OCI-LY7 (cell line): ENCODE measurements around the gene RHEBL1. TPM values are rescaled to one million over a fixed set of nuclear protein-coding genes. Genes with fewer than 3 reads are reported as not detected.

Experiments
- BruUV-seq: library from RNA; stranded (reverse); fragments of 400-500 nt; replicated peaks from 2 replicates; lab custom pipeline; 2021; lab: Mats Ljungman, UMichigan
- CTCF ChIA-PET: fragments of 300-600 bp; sonication (Branson Sonifier 250); formaldehyde crosslinking; loops from one replicate; lab custom pipeline; 2022; ENCODE audit warnings: antibody characterized with exemption; ENCODE audit not compliant: unreplicated experiment; lab: Charles Lee
- POLR2A ChIA-PET: fragments of 300-600 bp; sonication (Branson Sonifier 250); formaldehyde crosslinking; loops from one replicate; lab custom pipeline; 2022; ENCODE audit warnings: antibody characterized with exemption; lab: Charles Lee
- DNase-seq: peaks from one replicate; pipeline ENCODE4 v3.0.0-alpha.2; 2015; ENCODE audit warnings: low spot score
- H2AFZ ChIP-seq: fragments of 200-600 bp; sonication (generic), shearing (Covaris generic); 2 replicates; pipeline ENCODE4 v1.6.1; 2014; ENCODE audit warnings: mild to moderate bottlenecking, antibody characterized with exemption, low read length, moderate library complexity
- H3K27ac ChIP-seq: fragments of 200-600 bp; sonication (generic); 2 replicates; pipeline ENCODE4 v1.5.1; 2014; ENCODE audit warnings: mixed run types, low read depth, mild to moderate bottlenecking, moderate library complexity, low read length, inconsistent platforms; ENCODE audit not compliant: poor library complexity, severe bottlenecking
- H3K36me3 ChIP-seq: fragments of 200-600 bp; sonication (generic); 2 replicates; pipeline ENCODE4 v1.6.1; 2014; ENCODE audit warnings: mild to moderate bottlenecking, antibody characterized with exemption, low read length, moderate library complexity, mixed read lengths; ENCODE audit not compliant: insufficient read depth
- H3K4me1 ChIP-seq: fragments of 200-600 bp; sonication (generic); 2 replicates; pipeline ENCODE4 v1.5.1; 2014; ENCODE audit warnings: mild to moderate bottlenecking, low read length; ENCODE audit not compliant: insufficient read depth, poor library complexity, severe bottlenecking
- H3K4me2 ChIP-seq: fragments of 200-600 bp; sonication (generic); 2 replicates; pipeline ENCODE4 v1.6.1; 2014; ENCODE audit warnings: mild to moderate bottlenecking, low read length
- H3K4me3 ChIP-seq: fragments of 200-600 bp; sonication (generic); 2 replicates; pipeline ENCODE4 v1.5.1; 2014; ENCODE audit warnings: mild to moderate bottlenecking, low read depth, low read length; ENCODE audit not compliant: poor library complexity, severe bottlenecking
- H3K79me2 ChIP-seq: fragments of 200-600 bp; sonication (generic); 2 replicates; pipeline ENCODE4 v1.6.1; 2016; ENCODE audit warnings: low read depth, mild to moderate bottlenecking, low read length, moderate library complexity, mixed read lengths; ENCODE audit not compliant: insufficient read depth
- H3K9me2 ChIP-seq: fragments of 200-600 bp; sonication (generic); 2 replicates; pipeline ENCODE4 v1.6.1; 2016; ENCODE audit warnings: mild to moderate bottlenecking, low read length, mixed read lengths; ENCODE audit not compliant: insufficient read depth
- H3K9me3 ChIP-seq: fragments of 200-600 bp; sonication (generic); 2 replicates; pipeline ENCODE4 v1.6.1; 2014; ENCODE audit warnings: mild to moderate bottlenecking, mixed run types, low read length, mixed read lengths
- H4K20me1 ChIP-seq: fragments of 200-600 bp; sonication (generic); 2 replicates; pipeline ENCODE4 v1.6.1; 2014; ENCODE audit warnings: mild to moderate bottlenecking, antibody characterized with exemption, low read length, moderate library complexity, mixed read lengths; ENCODE audit not compliant: insufficient read depth
- EZH2phosphoT487 ChIP-seq: fragments of 200-600 bp; sonication (generic); IDR thresholded peaks from 2 replicates; pipeline ENCODE4 v1.6.1; 2018; ENCODE audit warnings: low read depth, borderline replicate concordance, mild to moderate bottlenecking, mixed run types, antibody characterized with exemption, low read length, moderate library complexity, mixed read lengths
- intact Hi-C: fragments of 100-400 bp; cut with micrococcal nuclease; formaldehyde crosslinking; loops from one replicate; pipeline ENCODE4 v1.10.0; 2022; ENCODE audit not compliant: unreplicated experiment
- total RNA-seq, 2 experiments: library from RNA; depleted of rRNA in 1 of 2; stranded (reverse); fragments of >200 nt in 1 of 2; shearing (Covaris generic) in 1 of 2; gene quantifications; 2 replicates each; pipeline ENCODE4 v1.2.3, GENCODE V29; 2014 to 2022
- TF ChIP-seq, protein P1 (sequence below): fragments of 200-600 bp; sonication (generic); conservative IDR thresholded peaks from 2 replicates; pipeline ENCODE4 v1.5.1; 2014; ENCODE audit warnings: mild to moderate bottlenecking, antibody characterized with exemption, low read length, moderate library complexity, mixed read lengths

RHEBL1 gene
- total RNA-seq, 2 experiments from 2014 or later = 3.4 to 3.7 TPM

DNA sequence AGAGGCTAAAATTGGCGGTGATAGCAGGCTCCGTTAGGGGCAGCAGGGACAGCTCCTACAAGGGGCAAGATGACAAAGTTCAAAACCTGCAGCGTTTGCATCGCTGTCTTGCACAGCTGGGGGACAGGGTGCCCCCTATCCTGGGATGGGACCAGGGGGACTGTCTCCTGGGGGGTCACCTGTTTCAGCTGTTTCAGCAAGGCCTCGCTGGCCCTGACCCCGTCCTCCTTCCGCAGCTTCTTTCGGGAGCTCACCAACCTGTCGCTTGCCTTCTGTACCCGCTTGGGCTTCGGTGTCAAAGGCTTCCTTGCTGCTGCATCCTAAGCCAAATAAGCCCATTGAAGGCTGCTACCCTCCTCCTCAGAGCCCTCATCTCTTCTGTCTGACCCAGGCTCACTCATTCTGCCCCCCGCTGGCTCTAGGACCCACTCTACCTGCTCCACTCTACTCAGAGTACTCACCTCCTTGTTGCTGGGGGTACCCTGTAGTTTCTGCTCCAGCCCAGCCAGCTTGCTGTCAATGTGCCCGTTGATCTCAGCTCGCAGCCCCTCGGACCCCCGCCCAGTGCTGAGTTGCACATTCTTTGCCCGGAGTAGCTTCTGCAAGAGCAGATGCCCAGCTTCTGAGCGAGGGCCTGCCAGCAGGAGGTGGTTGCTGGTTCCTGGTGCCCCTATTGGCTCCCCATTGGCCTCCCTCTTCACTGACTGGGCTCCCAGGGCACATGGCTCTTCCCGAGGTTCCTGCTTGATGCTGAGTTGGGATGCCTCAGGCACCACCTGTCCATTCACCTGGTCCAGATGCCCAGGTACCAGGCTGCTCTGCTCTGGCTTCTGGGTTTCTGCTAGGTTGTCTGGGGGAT is 38.8 kb downstream of the RHEBL1 start:
- Histone ChIP-seq H3K9me2 (no peaks in the 10 kb centered on the region), H3K79me2 (no peaks in the 10 kb centered on the region), H2AFZ (no peak overlapping the region), H3K27ac (no peak overlapping the region), H3K9me3 (no peaks in the 10 kb centered on the region), H3K36me3 (peaks cover 99% of the 10 kb centered on the region), H3K4me1 (no peaks in the 10 kb centered on the region), H4K20me1 (no peaks in the 10 kb centered on the region), H3K4me3 (no peak overlapping the region), H3K4me2 (no peak overlapping the region)
- no TSS peak for BruUV-seq
- ChIA-PET CTCF (interaction anchor here (0.9 kb wide), 1 partner anchor 11 kb away, joined by 3 read pairs; no protein-coding TSS in a partner anchor), POLR2A (interaction anchor here (1.5 kb wide), 1 partner anchor 11 kb away, joined by 5 read pairs; no protein-coding TSS in a partner anchor)
- no peak for DNase-seq
- intact Hi-C loops = no loop called here
- TF ChIP-seq, protein P1, sequence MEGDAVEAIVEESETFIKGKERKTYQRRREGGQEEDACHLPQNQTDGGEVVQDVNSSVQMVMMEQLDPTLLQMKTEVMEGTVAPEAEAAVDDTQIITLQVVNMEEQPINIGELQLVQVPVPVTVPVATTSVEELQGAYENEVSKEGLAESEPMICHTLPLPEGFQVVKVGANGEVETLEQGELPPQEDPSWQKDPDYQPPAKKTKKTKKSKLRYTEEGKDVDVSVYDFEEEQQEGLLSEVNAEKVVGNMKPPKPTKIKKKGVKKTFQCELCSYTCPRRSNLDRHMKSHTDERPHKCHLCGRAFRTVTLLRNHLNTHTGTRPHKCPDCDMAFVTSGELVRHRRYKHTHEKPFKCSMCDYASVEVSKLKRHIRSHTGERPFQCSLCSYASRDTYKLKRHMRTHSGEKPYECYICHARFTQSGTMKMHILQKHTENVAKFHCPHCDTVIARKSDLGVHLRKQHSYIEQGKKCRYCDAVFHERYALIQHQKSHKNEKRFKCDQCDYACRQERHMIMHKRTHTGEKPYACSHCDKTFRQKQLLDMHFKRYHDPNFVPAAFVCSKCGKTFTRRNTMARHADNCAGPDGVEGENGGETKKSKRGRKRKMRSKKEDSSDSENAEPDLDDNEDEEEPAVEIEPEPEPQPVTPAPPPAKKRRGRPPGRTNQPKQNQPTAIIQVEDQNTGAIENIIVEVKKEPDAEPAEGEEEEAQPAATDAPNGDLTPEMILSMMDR = no peak
- TF ChIP-seq EZH2phosphoT487 = no peak

- Histone ChIP-seq H3K9me3 (no peaks in the 10 kb centered on the region), H3K4me2 (no peak overlapping the region), H3K36me3 (peaks cover 100% of the 10 kb centered on the region), H3K4me1 (no peaks in the 10 kb centered on the region), H3K4me3 (no peak overlapping the region), H4K20me1 (no peaks in the 10 kb centered on the region), H3K27ac (no peak overlapping the region), H2AFZ (no peak overlapping the region), H3K79me2 (no peaks in the 10 kb centered on the region), H3K9me2 (no peaks in the 10 kb centered on the region)
- BruUV-seq = no TSS peak
- POLR2A ChIA-PET = interaction anchor here (0.7 to 1.5 kb wide), 2 partner anchors 11 to 12 kb away, joined by 5 read pairs; partner anchors contain the start of gene PRKAG1
- no peak for DNase-seq
- TF ChIP-seq EZH2phosphoT487 = no peak
- TF ChIP-seq, protein P1 = no peak
- intact Hi-C loops = no loop called here
- CTCF ChIA-PET = no interaction called here
These were observed 39.7 kb downstream of the RHEBL1 start for GRCh38 chr12:49030119-49030518.
